PC-9 (cell line): ENCODE measurements around the gene ATP6V0D1. TPM values are rescaled to one million over a fixed set of nuclear protein-coding genes. Genes with fewer than 3 reads are reported as not detected.

Experiments
- BruUV-seq: library from RNA; stranded (reverse); fragments of 400-500 nt; replicated peaks from 2 replicates; lab custom pipeline; 2021; lab: Mats Ljungman, UMichigan
- CTCF ChIA-PET: fragments of 300-600 bp; sonication (Branson Sonifier 250); formaldehyde crosslinking; loops from one replicate; lab custom pipeline; 2022; ENCODE audit warnings: antibody characterized with exemption; lab: Charles Lee
- POLR2A ChIA-PET: fragments of 300-600 bp; sonication (Branson Sonifier 250); formaldehyde crosslinking; loops from one replicate; lab custom pipeline; 2022; ENCODE audit warnings: antibody characterized with exemption; ENCODE audit not compliant: unreplicated experiment; lab: Charles Lee
- DNase-seq, 2 experiments: peaks; one replicate each; pipeline versions ENCODE4 v3.0.0 to v3.0.0-alpha.2; 2015 to 2022; ENCODE audit warnings: mixed read lengths in 1 of 2
- H2AFZ ChIP-seq: fragments of 200-600 bp; sonication (generic); 2 replicates; pipeline ENCODE4 v1.8.1; 2017; ENCODE audit warnings: antibody characterized with exemption
- H3F3A ChIP-seq: fragments of 200-600 bp; sonication (generic); 2 replicates; pipeline ENCODE4 v1.8.1; 2017; ENCODE audit warnings: antibody characterized with exemption, mild to moderate bottlenecking, low read depth; ENCODE audit not compliant: insufficient read depth
- H3K27ac ChIP-seq: fragments of 200-600 bp; sonication (generic); 2 replicates; pipeline ENCODE4 v1.6.1; 2016; ENCODE audit warnings: mixed run types
- H3K27me3 ChIP-seq: fragments of 200-600 bp; sonication (generic); 2 replicates; pipeline ENCODE4 v1.6.1; 2016; ENCODE audit warnings: low read depth, mixed run types; ENCODE audit not compliant: insufficient read depth
- H3K36me3 ChIP-seq: fragments of 200-600 bp; sonication (generic); 2 replicates; pipeline ENCODE4 v1.6.1; 2016; ENCODE audit warnings: low read depth, mixed run types
- H3K4me1 ChIP-seq: fragments of 200-600 bp; sonication (generic); replicated peaks from 2 replicates; pipeline ENCODE4 v1.6.1; 2016; ENCODE audit warnings: mixed run types; ENCODE audit not compliant: insufficient read depth
- H3K4me2 ChIP-seq: fragments of 200-600 bp; sonication (generic); 2 replicates; pipeline ENCODE4 v1.6.1; 2017; ENCODE audit warnings: mixed run types
- H3K4me3 ChIP-seq: fragments of 200-600 bp; sonication (generic); 2 replicates; pipeline ENCODE4 v1.6.1; 2016; ENCODE audit warnings: mixed run types
- H3K79me2 ChIP-seq: fragments of 200-600 bp; sonication (generic); 2 replicates; pipeline ENCODE4 v1.6.1; 2017; ENCODE audit warnings: low read depth, mixed run types
- H3K9me2 ChIP-seq: fragments of 200-600 bp; sonication (generic); 2 replicates; pipeline ENCODE4 v1.8.1; 2017; ENCODE audit warnings: mild to moderate bottlenecking; ENCODE audit not compliant: insufficient read depth
- H3K9me3 ChIP-seq: fragments of 200-600 bp; sonication (generic); 2 replicates; pipeline ENCODE4 v1.8.1; 2016; ENCODE audit warnings: low read depth; ENCODE audit not compliant: insufficient read depth
- H4K20me1 ChIP-seq: fragments of 200-600 bp; sonication (generic); 2 replicates; pipeline ENCODE4 v1.8.1; 2017; ENCODE audit not compliant: insufficient read depth
- EZH2 ChIP-seq: fragments of 200-600 bp; sonication (generic); IDR thresholded peaks from 2 replicates; pipeline ENCODE4 v1.8.0; 2017; ENCODE audit warnings: antibody characterized with exemption, low read depth
- intact Hi-C: fragments of 100-400 bp; cut with micrococcal nuclease; formaldehyde crosslinking; loops from one replicate; pipeline ENCODE4 v1.10.0; 2022; ENCODE audit not compliant: unreplicated experiment
- total RNA-seq: library from RNA; stranded (reverse); gene quantifications from 2 replicates; pipeline ENCODE4 v1.2.3, GENCODE V29; 2021
- TF ChIP-seq, protein P1 (sequence below): fragments of 200-600 bp; sonication (generic); conservative IDR thresholded peaks from 2 replicates; pipeline ENCODE4 v1.6.1; 2017; ENCODE audit warnings: mixed run types, antibody characterized with exemption, mild to moderate bottlenecking, moderate library complexity

Gene ATP6V0D1
- total RNA-seq, 1 experiment from 2014 or later = 61.0 TPM

DNA sequence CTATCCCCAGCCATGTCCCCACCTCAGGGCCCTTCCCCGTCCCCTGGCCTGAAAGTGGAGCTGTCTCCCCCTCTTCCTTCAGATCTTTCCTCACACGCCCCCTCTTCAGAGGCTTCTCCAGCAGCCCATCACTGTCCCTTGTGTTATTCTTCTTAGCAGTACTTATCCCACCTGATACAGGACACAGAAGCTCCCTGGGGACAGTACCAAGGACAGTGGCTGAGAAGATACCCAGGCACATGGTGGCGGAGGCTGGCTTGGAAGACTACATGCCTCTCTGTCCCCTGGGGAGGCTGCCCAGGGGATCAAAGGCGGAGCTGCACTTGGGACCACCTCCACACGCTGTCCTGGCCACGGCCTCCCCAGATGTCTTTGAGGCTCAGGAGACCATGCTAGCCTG, 26.1 kb downstream of the ATP6V0D1 start:
- Histone ChIP-seq H2AFZ (no peak overlapping the region), H3K9me3 (no peaks in the 10 kb centered on the region), H3K4me3 (no peak overlapping the region), H3K27ac (no peak overlapping the region), H3K36me3 (no peaks in the 10 kb centered on the region), H3K79me2 (no peaks in the 10 kb centered on the region), H3K9me2 (no peaks in the 10 kb centered on the region), H3K4me2 (no peak overlapping the region), H4K20me1 (peaks cover 21% of the 10 kb centered on the region), H3K4me1 (peaks cover 4% of the 10 kb centered on the region; the same call in 1 of the 2 replicates), H3K27me3 (no peaks in the 10 kb centered on the region), H3F3A (0 out of 2 replicates have a peak, but pooled peaks cover 4% of the 10 kb centered on the region)
- no TSS peak for BruUV-seq
- ChIA-PET POLR2A (no interaction called here), CTCF (no interaction called here)
- TF ChIP-seq, protein P1, sequence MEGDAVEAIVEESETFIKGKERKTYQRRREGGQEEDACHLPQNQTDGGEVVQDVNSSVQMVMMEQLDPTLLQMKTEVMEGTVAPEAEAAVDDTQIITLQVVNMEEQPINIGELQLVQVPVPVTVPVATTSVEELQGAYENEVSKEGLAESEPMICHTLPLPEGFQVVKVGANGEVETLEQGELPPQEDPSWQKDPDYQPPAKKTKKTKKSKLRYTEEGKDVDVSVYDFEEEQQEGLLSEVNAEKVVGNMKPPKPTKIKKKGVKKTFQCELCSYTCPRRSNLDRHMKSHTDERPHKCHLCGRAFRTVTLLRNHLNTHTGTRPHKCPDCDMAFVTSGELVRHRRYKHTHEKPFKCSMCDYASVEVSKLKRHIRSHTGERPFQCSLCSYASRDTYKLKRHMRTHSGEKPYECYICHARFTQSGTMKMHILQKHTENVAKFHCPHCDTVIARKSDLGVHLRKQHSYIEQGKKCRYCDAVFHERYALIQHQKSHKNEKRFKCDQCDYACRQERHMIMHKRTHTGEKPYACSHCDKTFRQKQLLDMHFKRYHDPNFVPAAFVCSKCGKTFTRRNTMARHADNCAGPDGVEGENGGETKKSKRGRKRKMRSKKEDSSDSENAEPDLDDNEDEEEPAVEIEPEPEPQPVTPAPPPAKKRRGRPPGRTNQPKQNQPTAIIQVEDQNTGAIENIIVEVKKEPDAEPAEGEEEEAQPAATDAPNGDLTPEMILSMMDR = no peak
- TF ChIP-seq EZH2 = no peak
- DNase-seq = no peak
- intact Hi-C loops = no loop called here

DNA sequence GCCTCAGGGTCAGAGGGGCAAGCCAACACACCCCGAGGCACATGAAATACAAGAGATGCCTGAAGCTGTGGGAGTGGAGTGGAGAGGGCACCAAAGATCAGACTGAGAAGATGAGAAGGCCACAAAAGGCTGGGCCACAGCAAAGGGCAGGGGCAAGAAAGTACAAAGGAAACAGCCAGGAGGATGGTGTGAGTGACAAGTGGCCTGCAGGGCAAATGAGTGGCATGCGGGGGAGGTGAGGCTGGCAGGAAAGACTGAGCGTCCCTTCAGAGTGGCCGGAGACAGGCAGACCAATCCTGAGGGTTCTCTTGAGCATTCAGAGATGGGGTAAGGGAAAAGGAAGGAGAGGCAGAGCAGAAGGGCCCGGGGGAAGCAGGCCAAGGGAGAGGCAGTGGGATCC, 26.9 kb downstream of the ATP6V0D1 start:
- H3K9me2 ChIP-seq = no peaks in the 10 kb centered on the region
- H3K36me3 ChIP-seq = no peaks in the 10 kb centered on the region
- BruUV-seq = no TSS peak
- no peaks in the 10 kb centered on the region for H3K9me3 ChIP-seq
- H3F3A ChIP-seq = 0 out of 2 replicates have a peak, but pooled peaks cover 4% of the 10 kb centered on the region
- H3K27ac ChIP-seq = no peak overlapping the region
- H3K4me3 ChIP-seq = no peak overlapping the region
- intact Hi-C loops = no loop called here
- no peaks in the 10 kb centered on the region for H3K27me3 ChIP-seq
- TF ChIP-seq, protein P1 = no peak
- TF ChIP-seq EZH2 = no peak
- DNase-seq = no peak
- peaks cover 20% of the 10 kb centered on the region for H4K20me1 ChIP-seq
- H2AFZ ChIP-seq = no peak overlapping the region
- H3K79me2 ChIP-seq = no peaks in the 10 kb centered on the region
- ChIA-PET CTCF (no interaction called here), POLR2A (no interaction called here)
- no peak overlapping the region for H3K4me2 ChIP-seq
- peaks cover 4% of the 10 kb centered on the region; the same call in 1 of the 2 replicates for H3K4me1 ChIP-seq

DNA sequence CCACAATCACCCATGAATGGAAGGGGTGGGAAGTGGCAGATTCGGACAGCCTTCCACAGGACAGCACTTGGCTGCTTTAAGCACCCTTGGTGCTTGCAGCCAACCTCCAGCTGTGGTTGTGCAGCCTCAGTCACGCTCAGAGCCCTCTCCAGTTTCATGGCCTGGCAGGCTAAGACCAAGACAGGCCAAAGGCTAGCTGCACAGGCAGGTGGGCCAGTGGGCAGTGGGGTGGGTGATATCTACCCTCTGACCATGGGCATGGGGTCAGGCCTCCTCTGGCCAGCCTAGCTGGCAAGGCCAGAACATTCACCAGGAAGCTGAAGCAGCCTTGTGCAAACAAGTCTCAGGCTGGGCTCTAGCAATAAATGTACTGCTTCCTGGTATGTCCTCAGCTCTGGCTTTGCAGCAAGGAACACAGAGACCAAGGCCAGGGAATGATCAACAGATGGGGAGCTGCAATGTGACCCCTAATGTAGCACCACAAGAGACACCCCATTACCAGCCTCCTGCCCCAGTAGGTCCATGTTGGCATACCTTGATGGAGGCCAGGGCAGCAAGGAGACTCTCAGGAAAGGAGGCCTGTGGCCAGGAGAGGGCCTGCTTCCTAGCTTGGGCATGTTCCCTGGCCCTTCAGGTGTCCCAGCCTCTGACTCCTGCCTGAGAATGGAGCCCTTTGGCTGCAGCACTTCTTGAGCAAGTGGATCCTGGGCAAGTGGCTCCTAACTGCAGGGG, 29.1 kb downstream of the ATP6V0D1 start:
- CTCF ChIA-PET = interaction anchor here (0.6 kb wide), 2 partner anchors 41 to 202 kb away, joined by 3 read pairs; no protein-coding TSS in a partner anchor

More for the DNA sequence above, 29.1 kb downstream of the ATP6V0D1 start:
- Histone ChIP-seq H3K9me3 (no peaks in the 10 kb centered on the region), H3K27me3 (no peaks in the 10 kb centered on the region), H3F3A (0 out of 2 replicates have a peak, but pooled peaks cover 4% of the 10 kb centered on the region), H3K36me3 (no peaks in the 10 kb centered on the region), H3K4me3 (no peak overlapping the region), H4K20me1 (peaks cover 9% of the 10 kb centered on the region; the same call in 1 of the 2 replicates), H3K4me2 (no peak overlapping the region), H3K9me2 (no peaks in the 10 kb centered on the region), H3K27ac (peak overlapping the region; percentile 29; the same call in 1 of the 2 replicates), H3K79me2 (no peaks in the 10 kb centered on the region), H3K4me1 (peaks cover 4% of the 10 kb centered on the region; the same call in 1 of the 2 replicates), H2AFZ (no peak overlapping the region)
- POLR2A ChIA-PET = interaction anchor here (0.5 kb wide), 1 partner anchor 958 kb away, joined by 3 read pairs; no protein-coding TSS in a partner anchor
- no peak for TF ChIP-seq EZH2
- TF ChIP-seq, protein P1 = no peak
- intact Hi-C loops = no loop called here
- BruUV-seq = no TSS peak
- DNase-seq = peak in 1 of 2 experiments; percentile 64
